RWPE1 (cell line): Measurements from ENCODE around the gene SLC4A4.

ENCODE experiments used
- CTCF ChIA-PET: fragments of 350-600 bp; sonication (Branson Sonifier 250); formaldehyde crosslinking; extraction: SDS; loops from one replicate; lab custom pipeline; 2021; lab: Yijun Ruan, JAX
- POLR2A ChIA-PET: fragments of 400-600 bp; formaldehyde crosslinking; extraction: SDS; loops from one replicate; lab custom pipeline; 2020; ENCODE audit warnings: antibody characterized with exemption; ENCODE audit not compliant: low non-redundant PET; lab: Yijun Ruan, JAX
- DNase-seq: peaks from one replicate; pipeline ENCODE4 v3.0.0; 2012; ENCODE audit warnings: low spot score
- H3K27ac ChIP-seq: fragments of 450-650 bp; 2 replicates; pipeline ENCODE4 v1.5.1; 2017
- CTCF ChIP-seq: fragments of 450-650 bp; conservative IDR thresholded peaks from 2 replicates; pipeline ENCODE4 v1.5.1; 2017; ENCODE audit warnings: low read depth, mild to moderate bottlenecking

SLC4A4 gene

GRCh38 chr4:71602289-71602900 lies 263.6 kb downstream of the SLC4A4 start:
- DNase-seq: no peak
- TF ChIP-seq CTCF: no peak
- POLR2A ChIA-PET: no interaction called here
- CTCF ChIA-PET: no interaction called here
- H3K27ac ChIP-seq: no peak overlapping the region

- TF ChIP-seq CTCF: no peak
- ChIA-PET CTCF (no interaction called here), POLR2A (no interaction called here)
- no peak overlapping the region for H3K27ac ChIP-seq
- DNase-seq: no peak
Measured at GRCh38 chr4:71604785-71605184, 266.0 kb downstream of the SLC4A4 start.

GRCh38 chr4:71607109-71607508 lies 268.3 kb downstream of the SLC4A4 start:
- no peak for DNase-seq
- no peak overlapping the region for H3K27ac ChIP-seq
- no peak for TF ChIP-seq CTCF
- POLR2A ChIA-PET: no interaction called here
- CTCF ChIA-PET: no interaction called here

- DNase-seq: peak; percentile 64
- no peak overlapping the region for H3K27ac ChIP-seq
- ChIA-PET CTCF (interaction anchor here (0.8 kb wide), 1 partner anchor 22 kb away, joined by 3 read pairs; no protein-coding TSS in a partner anchor), POLR2A (no interaction called here)
- TF ChIP-seq CTCF: no peak
Measured at GRCh38 chr4:71607780-71608677, 269.2 kb downstream of the SLC4A4 start.

GRCh38 chr4:71608678-71609071 lies 269.9 kb downstream of the SLC4A4 start:
- ChIA-PET POLR2A (no interaction called here), CTCF (interaction anchor here (0.8 kb wide), 1 partner anchor 23 kb away, joined by 3 read pairs; no protein-coding TSS in a partner anchor)
- TF ChIP-seq CTCF: no peak
- H3K27ac ChIP-seq: no peak overlapping the region
- DNase-seq: no peak

- POLR2A ChIA-PET: no interaction called here
Measured at GRCh38 chr4:71609167-71609566, 270.3 kb downstream of the SLC4A4 start.

More at GRCh38 chr4:71609167-71609566, 270.3 kb downstream of the SLC4A4 start:
- no peak overlapping the region for H3K27ac ChIP-seq
- TF ChIP-seq CTCF: no peak
- CTCF ChIA-PET: no interaction called here
- peak; percentile 8 for DNase-seq
